IMR-90 (cell line): ENCODE data around the gene RPS6KA5. TPM values are rescaled to one million over a fixed set of nuclear protein-coding genes. Genes with fewer than 3 reads are reported as not detected.

Experiments
- ATAC-seq: fragments of 200-7000 bp; cut with Tn5 transposase; 2 replicates; pipeline ENCODE4 v1.9.1; 2020; ENCODE audit warnings: low read depth, mild to moderate bottlenecking, moderate library complexity
- BruUV-seq: library from RNA; stranded (reverse); fragments of 400-500 nt; replicated peaks from 2 replicates; lab custom pipeline; 2021; lab: Mats Ljungman, UMichigan
- CTCF ChIA-PET: fragments of 300-600 bp; formaldehyde crosslinking; extraction: SDS; loops from one replicate; lab custom pipeline; 2021; ENCODE audit warnings: antibody characterized with exemption; lab: Yijun Ruan, JAX
- POLR2A ChIA-PET: fragments of 300-600 bp; sonication (Branson Sonifier 250); formaldehyde crosslinking; loops from one replicate; lab custom pipeline; 2022; ENCODE audit warnings: antibody characterized with exemption; ENCODE audit not compliant: unreplicated experiment; lab: Charles Lee
- DNase-seq: peaks from one replicate; pipeline ENCODE4 v3.0.0; 2013
- H2AFZ ChIP-seq: replicated peaks from 2 replicates; pipeline ENCODE3; 2013; ENCODE audit warnings: low read length, mild to moderate bottlenecking; ENCODE audit not compliant: poor library complexity
- H2AK5ac ChIP-seq: 2 replicates; pipeline ENCODE4 v1.6.1; 2013; ENCODE audit warnings: low read depth, low read length, inconsistent platforms
- H2AK9ac ChIP-seq: replicated peaks from 2 replicates; pipeline ENCODE3; 2013; ENCODE audit warnings: mild to moderate bottlenecking, low read depth, low read length, moderate library complexity; ENCODE audit not compliant: poor library complexity
- H2BK120ac ChIP-seq: 2 replicates; pipeline ENCODE4 v1.6.1; 2013; ENCODE audit warnings: low read depth, low read length, inconsistent platforms
- H2BK15ac ChIP-seq: 3 replicates; pipeline ENCODE4 v1.6.1; 2013; ENCODE audit warnings: low read depth, low read length, inconsistent platforms
- H2BK20ac ChIP-seq: 2 replicates; pipeline ENCODE4 v1.6.1; 2013; ENCODE audit warnings: low read depth, mild to moderate bottlenecking, inconsistent platforms, low read length, moderate library complexity
- H2BK5ac ChIP-seq: 2 replicates; pipeline ENCODE4 v1.6.1; 2013; ENCODE audit warnings: mild to moderate bottlenecking, low read depth, low read length, inconsistent platforms; ENCODE audit not compliant: poor library complexity, severe bottlenecking
- H3K14ac ChIP-seq: replicated peaks from 2 replicates; pipeline ENCODE4 v1.6.1; 2013; ENCODE audit warnings: low read depth, low read length, inconsistent platforms
- H3K18ac ChIP-seq: 2 replicates; pipeline ENCODE4 v1.6.1; 2013; ENCODE audit warnings: low read depth, low read length, control low read depth
- H3K23ac ChIP-seq: 2 replicates; pipeline ENCODE4 v1.6.1; 2013; ENCODE audit warnings: low read depth, low read length, inconsistent platforms
- H3K27ac ChIP-seq: 2 replicates; pipeline ENCODE4 v1.5.1; 2013; ENCODE audit warnings: mild to moderate bottlenecking, control low read depth, low read length; ENCODE audit not compliant: insufficient read depth
- H3K27me3 ChIP-seq: 2 replicates; pipeline ENCODE4 v1.6.1; 2013; ENCODE audit warnings: low read length; ENCODE audit not compliant: control insufficient read depth, insufficient read depth
- H3K36me3 ChIP-seq: 2 replicates; pipeline ENCODE4 v1.6.1; 2013; ENCODE audit warnings: low read length, mixed read lengths; ENCODE audit not compliant: control insufficient read depth, insufficient read depth
- H3K4ac ChIP-seq: 2 replicates; pipeline ENCODE4 v1.6.1; 2013; ENCODE audit warnings: low read depth, low read length, inconsistent platforms
- H3K4me1 ChIP-seq: 2 replicates; pipeline ENCODE4 v1.6.1; 2013; ENCODE audit warnings: low read length, mixed read lengths; ENCODE audit not compliant: control insufficient read depth, insufficient read depth
- H3K4me2 ChIP-seq: 2 replicates; pipeline ENCODE4 v1.6.1; 2013; ENCODE audit warnings: low read depth, mild to moderate bottlenecking, control low read depth, low read length, moderate library complexity
- H3K4me3 ChIP-seq: 2 replicates; pipeline ENCODE4 v1.5.1; 2013; ENCODE audit warnings: low read depth, mild to moderate bottlenecking, control low read depth, low read length, moderate library complexity; ENCODE audit not compliant: insufficient read depth
- H3K56ac ChIP-seq: 2 replicates; pipeline ENCODE4 v1.6.1; 2013; ENCODE audit warnings: low read length, inconsistent platforms; ENCODE audit not compliant: insufficient read depth; ENCODE audit errors: extremely low read depth
- H3K79me1 ChIP-seq, 2 experiments: 2 replicates each; pipeline ENCODE4 v1.6.1; 2013; ENCODE audit warnings: low read length in 2 of 2, inconsistent platforms in 1 of 2, low read depth in 1 of 2
- H3K9ac ChIP-seq: 2 replicates; pipeline ENCODE4 v1.6.1; 2013; ENCODE audit warnings: low read depth, low read length, control low read depth
- H3K9me1 ChIP-seq: 2 replicates; pipeline ENCODE4 v1.6.1; 2013; ENCODE audit warnings: low read length, inconsistent platforms; ENCODE audit not compliant: insufficient read depth
- H3K9me3 ChIP-seq: 2 replicates; pipeline ENCODE4 v1.6.1; 2013; ENCODE audit warnings: low read length; ENCODE audit not compliant: control insufficient read depth, insufficient read depth
- H4K20me1 ChIP-seq: 2 replicates; pipeline ENCODE4 v1.6.1; 2013; ENCODE audit warnings: low read length, inconsistent platforms; ENCODE audit not compliant: insufficient read depth
- H4K5ac ChIP-seq: 2 replicates; pipeline ENCODE4 v1.6.1; 2013; ENCODE audit warnings: mild to moderate bottlenecking, low read depth, low read length, control low read depth
- H4K8ac ChIP-seq, 2 experiments: 2 replicates each; pipeline ENCODE4 v1.6.1; 2013; ENCODE audit warnings: low read depth in 2 of 2, low read length in 2 of 2, control low read depth in 1 of 2, inconsistent platforms in 1 of 2
- H4K91ac ChIP-seq: 2 replicates; pipeline ENCODE4 v1.6.1; 2013; ENCODE audit warnings: low read depth, low read length, inconsistent platforms; ENCODE audit not compliant: insufficient read depth
- CEBPB ChIP-seq: IDR thresholded peaks from 2 replicates; pipeline ENCODE4 v1.6.1; 2012; ENCODE audit warnings: low read depth, low read length, improper control_type of control experiment
- MXI1 ChIP-seq: IDR thresholded peaks from 2 replicates; pipeline ENCODE4 v1.6.1; 2012; ENCODE audit warnings: low read depth, mild to moderate bottlenecking, low read length, moderate library complexity, borderline replicate concordance
- RAD21 ChIP-seq: IDR thresholded peaks from 2 replicates; pipeline ENCODE4 v1.6.1; 2012; ENCODE audit warnings: low read length, improper control_type of control experiment
- WGBS, 2 experiments: methylation state at CpG; one replicate each; pipeline versions ENCODE4 v1.1.5 to v1.1.7; 2013; ENCODE audit warnings: missing lambda C conversion rate in 2 of 2; ENCODE audit not compliant: insufficient read length in 1 of 2; ENCODE audit errors: extremely low coverage in 2 of 2; 5-methylcytosine and 5-hydroxymethylcytosine counted together
- dilution Hi-C: fragments of 300-500 bp; cut with HindIII; formaldehyde crosslinking; loops from one replicate; pipeline ENCODE4 v1.14.3; 2018; ENCODE audit warnings: low sequenced_read_pairs; ENCODE audit not compliant: unreplicated experiment
- in situ Hi-C: fragments of 300-500 bp; cut with MboI; formaldehyde crosslinking; loops from 3 replicates; pipeline ENCODE4 v1.14.3; 2019; ENCODE audit warnings: low sequenced_read_pairs, inconsistent platforms, mixed read lengths
- intact Hi-C: fragments of 100-400 bp; cut with micrococcal nuclease; formaldehyde crosslinking; loops from 2 replicates; pipeline ENCODE4 v1.10.0; 2022
- polyA plus RNA-seq, 3 experiments: library from polyadenylated mRNA; depleted of rRNA; stranded (reverse); fragments of >200 nt; gene quantifications; 2 replicates each; pipeline ENCODE4 v1.2.3, GENCODE V29; 2012; ENCODE audit warnings: low replicate concordance in 1 of 3
- total RNA-seq: library from RNA; depleted of rRNA; stranded (reverse); fragments of >200 nt; gene quantifications from 2 replicates; pipeline ENCODE4 v1.2.3, GENCODE V29; 2012
- TF ChIP-seq, protein P1 (sequence below): fragments of 150-350 bp; IDR thresholded peaks from 2 replicates; pipeline ENCODE4 v1.6.1; 2017; ENCODE audit warnings: mild to moderate bottlenecking, antibody characterized with exemption, low read length, low read depth

RPS6KA5 gene
- total and polyA plus RNA-seq, 2 of the 4 experiments (the other 2 are of a cell fraction) = 0.36 TPM

DNA sequence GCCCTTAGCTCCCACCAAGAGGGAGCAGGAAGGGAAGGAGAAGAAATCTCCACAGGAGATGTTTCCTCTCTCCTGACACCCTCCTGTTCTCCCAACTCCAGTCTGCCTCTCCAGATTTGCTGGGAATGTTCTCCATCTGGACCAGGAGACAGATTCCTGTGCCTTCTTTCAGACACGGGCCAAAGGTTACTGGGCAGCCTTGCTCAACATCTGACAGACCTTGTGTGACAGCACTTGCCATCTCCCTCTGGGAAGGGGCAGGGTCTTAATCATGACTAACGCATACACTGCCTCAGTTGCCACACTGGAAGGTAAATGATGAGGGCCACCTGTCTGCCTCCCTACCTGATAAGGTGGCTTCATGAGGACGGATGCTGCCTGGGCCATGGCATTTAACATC is 241.7 kb downstream of the RPS6KA5 start:
- Histone ChIP-seq H3K27me3 (peaks cover 16% of the 10 kb centered on the region; the same call in 1 of the 2 replicates), H2AK9ac (no peak overlapping the region), H3K4me2 (no peak overlapping the region), H3K27ac (no peak overlapping the region), H4K91ac (no peak overlapping the region), H4K8ac (no peak overlapping the region), H3K9me1 (no peaks in the 10 kb centered on the region; the same call in 1 of the 2 replicates), H3K4ac (no peak overlapping the region), H3K23ac (no peak overlapping the region), H2BK20ac (no peak overlapping the region), H3K18ac (no peak overlapping the region), H4K20me1 (peaks cover 4% of the 10 kb centered on the region; the same call in 1 of the 2 replicates), H3K4me1 (peaks cover 5% of the 10 kb centered on the region), H3K36me3 (no peaks in the 10 kb centered on the region), H4K5ac (no peak overlapping the region), H2AK5ac (no peak overlapping the region), H3K14ac (no peak overlapping the region), H2BK15ac (no peak overlapping the region), H3K4me3 (no peak overlapping the region), H2AFZ (no peak overlapping the region), H2BK120ac (no peak overlapping the region), H3K9me3 (peaks cover 4% of the 10 kb centered on the region; the same call in 1 of the 2 replicates), H3K79me1 (peaks cover 15 to 20% of the 10 kb centered on the region in 2 experiments), H3K56ac (no peak overlapping the region), H2BK5ac (no peak overlapping the region), H3K9ac (no peak overlapping the region)
- ChIA-PET POLR2A (no interaction called here), CTCF (no interaction called here)
- TF ChIP-seq MXI1 (no peak), RAD21 (no peak), CEBPB (no peak)
- TF ChIP-seq, protein P1, sequence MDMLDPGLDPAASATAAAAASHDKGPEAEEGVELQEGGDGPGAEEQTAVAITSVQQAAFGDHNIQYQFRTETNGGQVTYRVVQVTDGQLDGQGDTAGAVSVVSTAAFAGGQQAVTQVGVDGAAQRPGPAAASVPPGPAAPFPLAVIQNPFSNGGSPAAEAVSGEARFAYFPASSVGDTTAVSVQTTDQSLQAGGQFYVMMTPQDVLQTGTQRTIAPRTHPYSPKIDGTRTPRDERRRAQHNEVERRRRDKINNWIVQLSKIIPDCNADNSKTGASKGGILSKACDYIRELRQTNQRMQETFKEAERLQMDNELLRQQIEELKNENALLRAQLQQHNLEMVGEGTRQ = no peak
- DNase-seq (no peak), ATAC-seq (no peak)
- BruUV-seq = no TSS peak
- intact Hi-C loops = loop anchor here (5.0 kb wide), 2 partner anchors 61 to 516 kb away; no protein-coding TSS in a partner anchor
- 20% methylated on average over 1 of the region's 3 CpGs; no CpG with 5 or more reads in 1 of the 2 experiments for WGBS, 2 experiments
- in situ Hi-C loops = no loop called here
- dilution Hi-C loops = no loop called here
